IPS-20b (cell line): Measurements from ENCODE around the gene MMAB.
A peak's percentile ranks its signal among the peaks of the same experiment; 100 is the strongest.

Experiments used
- H3K27ac ChIP-seq: one replicate; pipeline ENCODE4 v1.5.1; 2013; ENCODE audit warnings: low read length
- H3K27me3 ChIP-seq: 2 replicates; pipeline ENCODE4 v1.6.1; 2013; ENCODE audit warnings: mild to moderate bottlenecking, low read length, inconsistent platforms; ENCODE audit not compliant: insufficient read depth
- H3K36me3 ChIP-seq: 2 replicates; pipeline ENCODE4 v1.6.1; 2013; ENCODE audit warnings: low read depth, mild to moderate bottlenecking, inconsistent platforms, low read length, moderate library complexity; ENCODE audit not compliant: insufficient read depth
- H3K4me1 ChIP-seq: 2 replicates; pipeline ENCODE4 v1.6.1; 2013; ENCODE audit warnings: mild to moderate bottlenecking, control low read depth, inconsistent platforms, low read length, moderate library complexity; ENCODE audit not compliant: insufficient read depth
- H3K4me3 ChIP-seq: 2 replicates; pipeline ENCODE4 v1.5.1; 2013; ENCODE audit warnings: mild to moderate bottlenecking, low read length, inconsistent platforms
- H3K9ac ChIP-seq: 2 replicates; pipeline ENCODE4 v1.6.1; 2013; ENCODE audit warnings: low read depth, mild to moderate bottlenecking, inconsistent platforms, low read length, moderate library complexity
- H3K9me3 ChIP-seq: 2 replicates; pipeline ENCODE4 v1.6.1; 2013; ENCODE audit warnings: mild to moderate bottlenecking, low read depth, low read length, inconsistent platforms; ENCODE audit not compliant: insufficient read depth

The MMAB gene

DNA sequence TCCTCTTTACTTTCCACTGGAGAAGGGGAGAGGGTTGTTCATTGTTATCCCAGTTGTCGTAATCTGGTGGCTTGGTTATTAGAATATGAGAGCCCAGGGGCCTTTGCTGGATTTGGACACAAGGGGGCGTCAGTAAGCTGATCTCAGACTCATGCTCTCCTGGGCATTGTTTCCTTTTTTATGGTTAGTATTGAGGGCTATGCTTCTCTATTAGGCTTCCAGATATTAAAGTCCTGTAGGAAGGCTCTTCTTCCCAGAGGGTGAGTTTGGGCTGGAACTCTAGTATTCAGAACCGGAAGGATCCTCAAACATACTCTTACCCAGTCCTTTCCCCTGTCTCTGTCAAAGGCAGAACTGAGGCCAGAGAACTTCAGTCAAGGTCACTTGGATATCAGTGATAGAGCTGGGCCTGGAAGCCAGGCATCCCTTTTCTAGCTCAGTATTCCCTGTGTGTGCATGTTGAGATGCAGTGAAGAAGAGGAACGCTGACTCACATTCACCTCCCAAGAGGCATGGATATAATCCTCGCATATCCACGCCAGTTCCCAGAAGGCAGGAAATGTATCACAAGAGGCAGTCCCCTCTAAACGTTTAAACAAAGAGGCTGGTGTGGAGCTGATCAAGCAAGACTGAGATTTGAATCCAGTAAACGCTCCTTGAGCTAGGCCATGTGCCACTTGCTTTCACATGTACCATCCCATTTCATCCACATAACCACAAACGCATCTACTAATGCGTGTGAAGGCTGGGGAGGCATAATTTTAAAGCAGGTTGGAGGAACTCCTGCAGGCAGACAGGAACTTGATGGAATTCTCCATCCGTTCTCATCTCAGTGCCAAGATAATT, 54.3 kb downstream of the MMAB start:
- Histone ChIP-seq H3K36me3 (peaks cover 54% of the 10 kb centered on the region), H3K4me1 (peaks cover 3% of the 10 kb centered on the region; the same call in 1 of the 2 replicates), H3K27ac (no peak overlapping the region), H3K9ac (0 out of 2 replicates have a peak overlapping the region, but pooled peaks have one; percentile 6), H3K27me3 (no peaks in the 10 kb centered on the region), H3K4me3 (no peak overlapping the region), H3K9me3 (no peaks in the 10 kb centered on the region)

GRCh38 chr12:109517619-109518018, 55.7 kb downstream of the MMAB start:
- H3K4me3 ChIP-seq = no peak overlapping the region
- H3K36me3 ChIP-seq = peaks cover 59% of the 10 kb centered on the region
- no peaks in the 10 kb centered on the region for H3K27me3 ChIP-seq
- no peak overlapping the region for H3K27ac ChIP-seq
- no peak overlapping the region for H3K9ac ChIP-seq
- no peaks in the 10 kb centered on the region for H3K9me3 ChIP-seq
- peaks cover 3% of the 10 kb centered on the region; the same call in 1 of the 2 replicates for H3K4me1 ChIP-seq

DNA sequence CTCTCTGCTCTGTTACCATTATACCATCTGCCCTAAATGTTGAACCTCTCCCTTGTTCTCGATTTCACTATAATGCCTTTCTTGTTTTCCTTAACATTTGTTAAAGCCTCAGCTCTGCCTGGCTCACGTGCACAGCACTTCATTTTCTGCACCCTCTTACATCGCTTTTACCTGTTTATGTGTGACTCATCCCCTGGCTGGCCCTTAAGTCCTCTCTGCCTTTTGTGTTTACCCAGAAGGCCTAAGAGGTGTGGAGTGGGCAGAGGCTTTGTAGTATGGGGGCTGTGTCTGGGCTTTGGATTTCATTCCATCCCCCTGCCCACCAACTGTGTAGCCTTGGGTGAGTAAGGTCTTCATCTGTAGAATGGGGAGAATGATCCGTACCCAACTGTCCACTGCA, 59.3 kb downstream of the MMAB start:
- H3K27ac ChIP-seq = no peak overlapping the region
- H3K27me3 ChIP-seq = no peaks in the 10 kb centered on the region
- peaks cover 58% of the 10 kb centered on the region for H3K36me3 ChIP-seq
- H3K9ac ChIP-seq = no peak overlapping the region
- no peaks in the 10 kb centered on the region for H3K9me3 ChIP-seq
- no peak overlapping the region for H3K4me3 ChIP-seq
- peaks cover 2% of the 10 kb centered on the region; the same call in 1 of the 2 replicates for H3K4me1 ChIP-seq

DNA sequence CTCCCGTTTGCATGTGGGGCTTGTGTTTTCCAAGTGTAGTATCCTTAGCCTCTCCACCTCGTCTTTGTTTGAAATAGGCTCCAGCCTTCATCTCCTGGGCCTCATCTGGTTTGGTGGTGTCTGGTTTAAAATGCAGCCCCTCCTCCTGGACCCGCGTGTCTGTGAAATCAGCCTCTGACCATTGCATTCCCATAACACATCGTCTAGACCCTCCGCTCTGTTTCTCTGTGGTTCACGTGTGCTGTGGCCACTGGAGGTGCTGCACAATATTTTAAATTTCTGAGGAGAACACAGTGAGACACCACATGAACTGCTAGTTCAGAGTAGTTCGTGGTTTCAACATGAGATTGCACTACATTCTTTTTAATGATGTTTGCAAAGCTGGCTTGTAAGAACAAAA, 60.3 kb downstream of the MMAB start:
- H3K9ac ChIP-seq = no peak overlapping the region
- H3K27me3 ChIP-seq = no peaks in the 10 kb centered on the region
- H3K9me3 ChIP-seq = no peaks in the 10 kb centered on the region
- H3K4me3 ChIP-seq = no peak overlapping the region
- no peaks in the 10 kb centered on the region for H3K4me1 ChIP-seq
- H3K27ac ChIP-seq = no peak overlapping the region
- peaks cover 65% of the 10 kb centered on the region for H3K36me3 ChIP-seq

DNA sequence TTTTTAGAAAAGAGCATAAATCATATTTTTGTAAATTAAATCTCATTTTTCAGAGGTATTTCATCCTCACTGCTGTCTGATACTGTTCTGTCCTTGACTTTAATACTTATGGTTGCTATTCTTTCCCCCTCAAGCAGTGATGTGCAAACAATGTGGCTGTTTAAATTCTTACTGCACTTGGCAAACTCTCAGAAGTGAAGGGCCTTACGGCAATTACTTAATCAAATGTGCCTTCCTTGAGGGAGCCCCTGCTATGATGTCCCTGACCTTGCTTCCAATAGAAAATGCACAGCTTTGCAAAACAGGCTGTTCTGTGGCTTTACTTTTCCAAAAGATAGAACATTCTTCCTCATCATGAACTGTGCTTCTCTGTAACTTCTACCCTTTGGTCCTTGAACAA, 60.7 kb downstream of the MMAB start:
- Histone ChIP-seq H3K4me1 (no peaks in the 10 kb centered on the region), H3K36me3 (peaks cover 65% of the 10 kb centered on the region), H3K27ac (no peak overlapping the region), H3K9ac (no peak overlapping the region), H3K4me3 (no peak overlapping the region), H3K27me3 (no peaks in the 10 kb centered on the region), H3K9me3 (no peaks in the 10 kb centered on the region)

DNA sequence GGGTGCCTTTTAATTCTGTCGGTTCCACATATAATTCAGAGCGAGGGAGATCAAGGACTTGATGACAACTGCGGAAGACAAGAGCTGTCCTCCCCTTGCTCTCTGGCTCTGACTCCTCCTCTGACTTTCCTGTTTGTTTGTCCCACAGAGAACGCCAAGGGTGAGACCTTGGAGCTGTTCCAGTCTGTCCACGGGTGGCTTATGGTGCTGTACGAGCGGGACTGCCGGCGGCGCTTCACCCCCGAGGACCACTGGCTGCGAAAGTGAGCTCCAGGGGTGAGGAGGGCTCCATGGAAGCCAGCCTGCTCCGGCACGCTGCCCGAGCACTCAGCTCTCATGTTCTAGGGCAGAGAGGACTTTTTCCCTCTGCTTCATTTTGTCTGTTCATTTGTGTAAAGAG, 63.1 kb downstream of the MMAB start:
- peaks cover 74% of the 10 kb centered on the region for H3K36me3 ChIP-seq
- H3K4me1 ChIP-seq = no peaks in the 10 kb centered on the region

DNA sequence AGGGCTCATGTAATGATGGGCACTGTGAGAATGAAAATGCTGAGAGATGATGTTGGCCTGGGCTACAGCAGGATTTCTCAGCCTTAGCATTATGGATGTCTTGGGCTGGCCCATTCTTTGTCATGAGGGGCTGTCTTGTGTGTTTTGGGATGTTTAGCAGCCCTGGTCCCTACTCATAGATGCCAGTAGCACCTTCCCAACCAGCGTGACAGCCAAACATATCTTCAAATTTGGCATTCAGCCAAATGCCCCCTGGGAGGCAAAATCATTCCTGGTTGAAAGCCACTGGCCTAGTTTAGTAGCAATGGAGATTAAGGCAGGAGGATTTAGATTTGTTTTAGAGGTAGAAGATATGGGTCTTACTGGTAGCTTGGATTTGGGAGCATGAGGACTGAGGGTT, 69.2 kb downstream of the MMAB start:
- H3K4me1 ChIP-seq = no peaks in the 10 kb centered on the region
- no peaks in the 10 kb centered on the region for H3K27me3 ChIP-seq
- no peak overlapping the region for H3K9ac ChIP-seq
- no peak overlapping the region for H3K27ac ChIP-seq
- no peaks in the 10 kb centered on the region for H3K9me3 ChIP-seq
- H3K4me3 ChIP-seq = no peak overlapping the region
- H3K36me3 ChIP-seq = peaks cover 91% of the 10 kb centered on the region

More for the DNA sequence above, 63.1 kb downstream of the MMAB start:
- Histone ChIP-seq H3K4me3 (no peak overlapping the region), H3K27me3 (no peaks in the 10 kb centered on the region), H3K9ac (no peak overlapping the region), H3K9me3 (no peaks in the 10 kb centered on the region), H3K27ac (no peak overlapping the region)
